Middle frontal gyrus (tissue), 1 donor: Measurements from ENCODE around the gene OVOL3.

Experiments used
- DNase-seq: peaks from one replicate; pipeline ENCODE4 v3.0.0-alpha.2; 2015; ENCODE audit warnings: low spot score; ENCODE audit errors: extremely low spot score

The OVOL3 gene

GRCh38 chr19:36100476-36100875 lies 10.5 kb upstream of the OVOL3 start:
- DNase-seq: no peak

GRCh38 chr19:36101550-36102327 lies 9.2 kb upstream of the OVOL3 start:
- DNase-seq: no peak

GRCh38 chr19:36103040-36103626 lies 7.8 kb upstream of the OVOL3 start:
- no peak for DNase-seq

GRCh38 chr19:36103842-36104552 lies 6.9 kb upstream of the OVOL3 start:
- no peak for DNase-seq

GRCh38 chr19:36106441-36106840 lies 4.5 kb upstream of the OVOL3 start:
- no peak for DNase-seq

- DNase-seq: no peak
Observed at GRCh38 chr19:36106991-36107390, 4.0 kb upstream of the OVOL3 start.

GRCh38 chr19:36108684-36109083 lies 2.3 kb upstream of the OVOL3 start:
- DNase-seq: no peak

GRCh38 chr19:36111200-36111539 lies 227 bp downstream of the OVOL3 start:
- no peak for DNase-seq

GRCh38 chr19:36112678-36113077 lies 1.7 kb downstream of the OVOL3 start:
- DNase-seq: no peak

- no peak for DNase-seq
Observed at GRCh38 chr19:36113425-36113824, 2.5 kb downstream of the OVOL3 start.

- DNase-seq: no peak
Observed at GRCh38 chr19:36113894-36114720, 3.2 kb downstream of the OVOL3 start.

GRCh38 chr19:36114721-36115452 lies 3.9 kb downstream of the OVOL3 start, which contains the start of gene POLR2I:
TSS of gene POLR2I (minus strand) at chr19:36114875. CDS start at chr19:36114856, 19 bp downstream.
- peak; percentile 99 for DNase-seq

GRCh38 chr19:36115453-36116343 lies 4.8 kb downstream of the OVOL3 start, which contains the start of gene TBCB:
TSS of gene TBCB (plus strand) at chr19:36115468. CDS start at chr19:36115561, 93 bp downstream.
- DNase-seq: no peak

- DNase-seq: no peak
Observed at GRCh38 chr19:36116344-36116637, 5.3 kb downstream of the OVOL3 start.

GRCh38 chr19:36120092-36120983 lies 9.4 kb downstream of the OVOL3 start:
- DNase-seq: no peak

- DNase-seq: no peak
Observed at GRCh38 chr19:36120984-36121358, 10.0 kb downstream of the OVOL3 start.

GRCh38 chr19:36121486-36122124 lies 10.7 kb downstream of the OVOL3 start:
- DNase-seq: no peak

- no peak for DNase-seq
Observed at GRCh38 chr19:36125557-36125956, 14.6 kb downstream of the OVOL3 start.

- DNase-seq: no peak
Observed at GRCh38 chr19:36128392-36128736, 17.4 kb downstream of the OVOL3 start.
